Suppressor macrophage treated with lipopolysaccharide for 4 hours (primary cell): ENCODE data around the gene CDH13.

Experiments used
- DNase-seq: peaks from one replicate; pipeline ENCODE4 v3.0.0-alpha.2; 2020

The CDH13 gene

GRCh38 chr16:83010776-83011720 lies 384.3 kb downstream of the CDH13 start:
- DNase-seq = no peak

DNA sequence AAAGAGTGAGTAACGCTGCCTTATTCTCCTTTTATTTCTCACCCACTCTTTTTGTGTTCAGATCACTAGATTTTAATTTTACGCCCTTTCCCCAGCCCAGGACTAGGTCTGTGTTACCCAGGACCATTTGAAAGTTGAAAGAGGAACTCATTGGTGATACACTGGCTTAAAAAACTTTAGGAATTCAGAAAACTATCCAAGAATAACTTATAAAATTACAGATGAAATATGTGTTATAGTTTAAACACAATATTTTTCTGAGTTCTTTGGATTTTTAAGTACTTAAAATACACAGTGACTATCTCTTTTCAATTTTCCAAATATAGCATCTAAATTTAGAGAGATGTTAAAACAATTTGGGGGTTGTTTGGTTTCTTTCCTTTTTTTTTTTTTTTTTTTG lies 385.2 kb downstream of the CDH13 start:
- DNase-seq = no peak

GRCh38 chr16:83013071-83013470 lies 386.3 kb downstream of the CDH13 start:
- no peak for DNase-seq

DNA sequence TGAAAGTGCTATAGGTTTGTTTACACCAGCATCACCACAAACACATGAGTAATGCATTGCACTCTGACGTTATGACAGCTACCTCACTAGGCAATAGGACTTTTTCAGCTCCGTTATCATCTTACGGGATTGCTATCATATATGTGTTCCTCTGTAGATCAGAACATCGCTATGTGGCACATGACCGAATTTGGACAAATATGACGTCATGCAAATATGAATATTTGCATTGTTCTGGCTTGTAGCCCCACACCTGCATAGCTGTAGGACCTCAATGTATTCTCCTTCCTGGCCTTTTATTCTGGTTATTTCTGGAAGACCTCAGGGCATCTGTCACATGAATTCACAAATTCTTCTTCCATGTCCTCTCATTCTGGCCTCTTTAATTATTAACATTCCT lies 393.2 kb downstream of the CDH13 start:
- DNase-seq = no peak

GRCh38 chr16:83021045-83021444 lies 394.3 kb downstream of the CDH13 start:
- no peak for DNase-seq

- no peak for DNase-seq
These were observed 395.0 kb downstream of the CDH13 start for GRCh38 chr16:83021746-83022145.

DNA sequence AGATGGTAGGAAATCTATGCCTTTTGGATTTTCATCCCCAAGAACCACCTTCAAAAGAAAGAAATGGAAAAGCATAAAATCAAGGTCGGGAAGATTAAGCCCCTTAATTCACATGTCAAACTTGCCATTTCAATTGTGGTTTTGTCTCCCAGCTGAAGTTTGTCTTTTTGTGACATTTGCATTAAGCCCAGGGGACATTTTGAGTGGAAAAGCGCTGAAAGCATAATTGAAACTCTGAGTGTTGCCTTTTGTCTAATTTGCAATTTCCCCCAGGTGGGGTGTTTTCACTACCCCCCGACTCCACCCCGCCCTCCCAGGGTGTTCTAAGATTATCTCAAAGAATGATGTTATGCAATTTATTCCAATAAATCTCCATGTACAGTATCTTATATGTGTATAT lies 396.2 kb downstream of the CDH13 start:
- DNase-seq = no peak

- no peak for DNase-seq
These were observed 396.9 kb downstream of the CDH13 start for GRCh38 chr16:83023640-83024039.

DNA sequence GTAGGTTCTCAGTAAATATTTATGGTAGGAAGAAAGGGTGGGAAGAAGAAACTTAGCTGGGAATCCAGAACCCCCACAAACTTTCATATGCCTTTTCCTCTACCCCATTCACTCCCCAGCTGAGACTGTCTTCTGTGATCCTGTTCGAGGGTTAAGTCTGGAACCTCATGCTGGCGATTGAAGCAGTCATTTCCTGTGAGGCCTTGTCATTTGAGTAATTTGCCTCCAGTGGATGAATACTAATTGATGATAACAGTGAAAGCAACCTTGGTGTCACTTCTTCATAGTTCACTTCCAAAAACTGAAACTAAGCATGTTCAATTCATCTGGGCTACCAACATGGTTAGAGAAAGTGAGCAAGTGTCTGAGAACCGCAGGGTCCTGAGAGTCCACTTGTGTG lies 401.2 kb downstream of the CDH13 start:
- no peak for DNase-seq

DNA sequence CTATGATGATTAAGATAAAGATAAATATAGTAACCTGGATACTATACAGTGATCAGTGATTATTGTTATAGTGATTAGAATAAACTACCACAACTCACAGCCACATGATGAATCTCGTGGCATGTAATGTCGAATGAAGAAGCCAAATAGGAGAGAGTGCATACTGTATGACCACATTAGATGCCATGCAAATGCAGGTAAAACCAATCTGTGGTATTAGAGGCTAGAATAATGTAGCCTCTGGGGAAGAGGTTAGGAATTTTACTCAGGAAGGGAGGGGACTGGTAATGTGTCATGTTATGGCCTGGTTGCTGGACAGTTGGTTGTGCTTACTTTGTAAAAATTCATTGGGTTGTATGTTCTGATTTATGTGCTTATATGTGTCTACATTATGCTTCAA lies 402.7 kb downstream of the CDH13 start:
- no peak for DNase-seq

GRCh38 chr16:83031524-83031923 lies 404.8 kb downstream of the CDH13 start:
- DNase-seq = no peak

DNA sequence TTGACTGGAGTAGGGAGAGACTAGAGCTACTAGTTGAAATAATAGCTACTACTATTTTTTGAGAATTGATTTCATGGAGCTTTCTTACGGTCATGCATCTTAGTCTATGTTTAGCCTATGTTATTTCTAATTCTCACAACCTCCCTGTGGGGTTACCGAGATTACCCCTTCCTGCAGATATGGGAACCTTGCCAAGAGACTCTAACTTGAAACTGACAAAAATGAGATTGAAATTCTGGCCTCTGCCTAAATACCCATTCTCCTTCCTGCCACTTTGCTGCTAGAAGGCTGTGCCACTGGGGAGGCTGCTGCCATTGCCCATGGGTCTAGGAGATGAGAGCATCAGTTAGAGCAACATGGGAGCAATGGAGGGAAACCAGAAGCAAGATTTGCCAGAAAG lies 410.3 kb downstream of the CDH13 start:
- no peak for DNase-seq

- no peak for DNase-seq
These were observed 411.1 kb downstream of the CDH13 start for GRCh38 chr16:83037884-83038283.

GRCh38 chr16:83040174-83040573 lies 413.4 kb downstream of the CDH13 start:
- no peak for DNase-seq

GRCh38 chr16:83044589-83044988 lies 417.8 kb downstream of the CDH13 start:
- no peak for DNase-seq

GRCh38 chr16:83045790-83046189 lies 419.0 kb downstream of the CDH13 start:
- DNase-seq = no peak

GRCh38 chr16:83046664-83047063 lies 419.9 kb downstream of the CDH13 start:
- DNase-seq = no peak

- no peak for DNase-seq
These were observed 424.7 kb downstream of the CDH13 start for GRCh38 chr16:83051451-83051850.

GRCh38 chr16:83054283-83054682 lies 427.5 kb downstream of the CDH13 start:
- no peak for DNase-seq

DNA sequence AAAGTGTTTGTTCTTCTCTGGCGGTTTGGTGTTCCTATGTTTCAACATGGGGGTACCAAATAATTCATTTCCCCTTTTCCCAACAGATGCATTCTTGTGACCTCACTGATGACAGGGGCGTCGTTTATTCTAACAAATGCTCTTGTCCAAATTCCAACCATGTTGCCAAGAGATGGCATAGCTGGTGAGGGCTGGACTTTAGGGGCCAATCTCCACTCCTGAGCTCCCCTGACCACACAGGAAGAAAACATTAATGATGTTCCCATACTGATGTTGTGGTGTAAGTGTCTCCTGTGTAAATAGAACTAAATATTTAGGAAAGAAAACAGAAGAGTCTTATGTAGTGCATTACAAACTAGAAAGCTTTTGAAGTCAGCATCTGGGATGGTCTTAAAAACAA lies 431.6 kb downstream of the CDH13 start:
- no peak for DNase-seq

GRCh38 chr16:83059237-83059636 lies 432.5 kb downstream of the CDH13 start:
- no peak for DNase-seq

DNA sequence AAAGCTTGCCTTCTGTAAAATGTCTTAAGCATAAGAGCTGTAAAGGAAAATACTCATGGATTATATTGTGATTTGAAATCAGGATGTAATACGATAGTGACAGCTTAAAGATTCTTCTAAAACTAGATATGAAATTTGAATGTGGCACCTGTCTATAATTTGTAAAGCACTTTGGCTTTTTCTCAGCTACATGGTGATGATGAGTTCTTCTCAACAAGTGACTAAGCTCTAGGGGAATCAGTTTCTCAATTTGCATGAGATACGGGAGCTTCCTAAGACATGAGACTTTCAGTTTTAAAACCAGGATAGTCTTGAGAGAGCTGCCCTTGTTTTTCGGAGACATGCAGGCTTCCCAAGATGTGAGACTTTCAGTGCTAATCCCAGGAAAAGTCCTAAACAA lies 439.2 kb downstream of the CDH13 start:
- no peak for DNase-seq

DNA sequence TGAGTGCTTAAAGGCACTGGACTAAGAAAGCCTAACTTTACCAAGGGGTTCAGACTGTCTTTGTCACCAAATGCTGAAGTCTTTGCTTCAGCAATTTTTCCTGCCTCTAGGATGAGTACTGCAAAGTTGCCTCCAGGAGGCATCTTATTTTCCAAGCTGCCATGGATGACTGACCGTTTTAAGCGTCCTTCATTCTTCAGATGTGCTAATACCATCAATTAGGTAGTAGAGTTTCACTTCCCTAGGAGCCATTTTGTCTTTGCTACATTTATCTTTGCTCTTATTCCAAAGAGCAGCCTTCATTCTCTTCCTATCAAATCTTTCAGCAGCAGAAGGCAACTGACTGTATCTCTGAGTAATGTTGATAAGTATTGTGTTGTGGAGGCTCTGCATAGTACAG lies 440.1 kb downstream of the CDH13 start:
- no peak for DNase-seq

DNA sequence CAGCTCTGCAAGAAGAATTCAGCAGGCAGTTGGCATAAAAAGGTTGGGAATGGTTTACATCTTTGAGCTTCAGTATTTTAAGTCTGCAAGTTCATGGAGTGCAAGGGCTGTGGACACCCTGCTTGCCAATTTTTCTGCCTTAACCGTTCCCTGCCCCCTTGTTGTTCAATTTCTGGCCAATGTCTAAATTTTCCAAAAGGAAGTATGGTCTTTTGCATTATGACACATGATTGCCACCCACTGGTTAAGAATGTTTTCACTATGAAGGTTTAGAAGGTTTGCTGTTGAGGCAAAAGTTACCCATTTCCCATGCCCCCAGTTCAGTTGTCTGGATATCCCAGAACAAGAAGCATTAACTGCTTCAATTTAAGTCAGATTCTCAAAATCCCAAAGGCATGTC lies 441.9 kb downstream of the CDH13 start:
- DNase-seq = no peak
